ENCODE results near the gene TMBIM4.

- TF ChIP-seq POLR2A (IDR thresholded peaks at IDR 0.05; ENCODE audit: low read depth, low read length), result no peak
- TF ChIP-seq, protein P1, sequence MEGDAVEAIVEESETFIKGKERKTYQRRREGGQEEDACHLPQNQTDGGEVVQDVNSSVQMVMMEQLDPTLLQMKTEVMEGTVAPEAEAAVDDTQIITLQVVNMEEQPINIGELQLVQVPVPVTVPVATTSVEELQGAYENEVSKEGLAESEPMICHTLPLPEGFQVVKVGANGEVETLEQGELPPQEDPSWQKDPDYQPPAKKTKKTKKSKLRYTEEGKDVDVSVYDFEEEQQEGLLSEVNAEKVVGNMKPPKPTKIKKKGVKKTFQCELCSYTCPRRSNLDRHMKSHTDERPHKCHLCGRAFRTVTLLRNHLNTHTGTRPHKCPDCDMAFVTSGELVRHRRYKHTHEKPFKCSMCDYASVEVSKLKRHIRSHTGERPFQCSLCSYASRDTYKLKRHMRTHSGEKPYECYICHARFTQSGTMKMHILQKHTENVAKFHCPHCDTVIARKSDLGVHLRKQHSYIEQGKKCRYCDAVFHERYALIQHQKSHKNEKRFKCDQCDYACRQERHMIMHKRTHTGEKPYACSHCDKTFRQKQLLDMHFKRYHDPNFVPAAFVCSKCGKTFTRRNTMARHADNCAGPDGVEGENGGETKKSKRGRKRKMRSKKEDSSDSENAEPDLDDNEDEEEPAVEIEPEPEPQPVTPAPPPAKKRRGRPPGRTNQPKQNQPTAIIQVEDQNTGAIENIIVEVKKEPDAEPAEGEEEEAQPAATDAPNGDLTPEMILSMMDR (IDR thresholded peaks at IDR 0.05; ENCODE audit: extremely low read depth in 1 of 2, insufficient read depth in 1 of 2, low read depth in 1 of 2, low read length in 2 of 2), result no peak
- no peak for TF ChIP-seq MYC (IDR thresholded peaks at IDR 0.05; ENCODE audit: low read depth, low read length)
- no peak for TF ChIP-seq EZH2 (IDR thresholded peaks at IDR 0.05; ENCODE audit: borderline replicate concordance, low read depth, low read length, severe bottlenecking)
- no peak for TF ChIP-seq MAX (IDR thresholded peaks at IDR 0.05; ENCODE audit: insufficient read depth, insufficient read length)
- TF ChIP-seq POLR2AphosphoS5 (IDR thresholded peaks at IDR 0.05; ENCODE audit: insufficient read depth, low read depth, low read length), result no peak
These were observed 38.6 kb downstream of the TMBIM4 start for GRCh38 chr12:66131067-66131688.
